DMS 273 (cell line): ENCODE measurements around the gene HAP1.

ENCODE experiments used
- DNase-seq: peaks from one replicate; lab custom pipeline; 2025; ENCODE audit not compliant: unreplicated experiment; lab: John Stamatoyannopoulos, UW

Gene HAP1

DNA sequence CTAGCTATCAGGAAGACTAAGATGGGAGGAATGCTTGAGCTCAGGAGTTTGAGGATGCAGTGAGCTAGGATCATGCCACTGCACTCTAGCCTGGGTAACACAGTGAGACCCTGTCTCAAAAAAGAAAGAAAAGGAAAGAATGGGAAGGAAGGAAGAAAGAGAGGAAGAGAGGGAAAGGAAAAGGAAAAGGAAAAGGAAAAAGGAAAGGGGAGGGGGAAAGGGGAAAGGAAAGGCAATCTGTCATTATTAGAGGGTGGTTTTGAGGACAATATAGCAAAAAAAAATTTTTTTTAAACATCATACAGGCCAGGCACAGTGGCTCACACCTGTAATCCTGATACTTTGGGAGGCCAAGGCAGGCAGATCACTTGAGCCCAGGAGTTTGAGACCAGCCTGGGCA, 31.7 kb upstream of the HAP1 start:
- DNase-seq: no peak

- DNase-seq: no peak
Observed at GRCh38 chr17:41763327-41763726, 28.9 kb upstream of the HAP1 start.

GRCh38 chr17:41762841-41763240, 28.4 kb upstream of the HAP1 start:
- no peak for DNase-seq

- DNase-seq: no peak
Observed at GRCh38 chr17:41762391-41762790, 27.9 kb upstream of the HAP1 start.

DNA sequence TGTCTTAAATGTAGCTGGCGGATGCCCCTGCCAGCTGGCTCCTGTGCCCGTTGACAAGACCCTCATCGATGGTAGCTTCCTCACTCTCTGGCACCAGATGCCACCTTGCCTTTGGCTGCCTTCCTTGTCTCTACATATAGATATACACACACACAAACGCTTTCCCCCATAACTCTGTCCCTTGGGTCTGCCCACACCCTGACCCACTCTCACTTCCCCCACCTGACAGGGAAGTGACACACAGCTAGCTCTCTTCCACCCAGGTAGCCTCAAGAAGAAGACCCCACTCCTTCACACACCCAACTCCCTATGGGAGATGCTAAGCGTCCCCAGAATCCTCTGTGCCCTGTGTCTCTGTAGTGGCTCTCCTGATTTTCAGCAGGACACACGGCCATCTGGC, 26.4 kb upstream of the HAP1 start:
- no peak for DNase-seq

- no peak for DNase-seq
Observed at GRCh38 chr17:41758601-41759000, 24.2 kb upstream of the HAP1 start.

DNA sequence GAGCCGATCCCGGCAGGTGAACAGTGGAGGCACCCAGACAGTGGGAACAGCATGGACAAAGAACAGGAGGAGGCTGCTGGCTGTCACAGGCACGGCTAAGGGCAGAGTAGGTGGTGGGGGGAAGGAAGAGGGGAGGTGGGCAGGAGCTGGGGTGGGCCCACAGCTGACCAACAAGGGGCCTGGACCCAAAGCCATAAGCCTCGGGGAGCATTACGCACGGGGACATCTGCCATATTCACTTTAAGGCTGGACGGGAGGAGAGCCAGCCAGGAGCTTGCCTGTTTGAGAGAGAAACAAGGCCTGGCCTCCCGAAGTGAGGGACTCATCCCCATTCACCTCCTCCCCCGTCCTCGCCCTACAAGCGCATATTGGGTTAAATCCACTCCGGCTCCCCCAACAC, 19.6 kb upstream of the HAP1 start:
- DNase-seq: no peak

DNA sequence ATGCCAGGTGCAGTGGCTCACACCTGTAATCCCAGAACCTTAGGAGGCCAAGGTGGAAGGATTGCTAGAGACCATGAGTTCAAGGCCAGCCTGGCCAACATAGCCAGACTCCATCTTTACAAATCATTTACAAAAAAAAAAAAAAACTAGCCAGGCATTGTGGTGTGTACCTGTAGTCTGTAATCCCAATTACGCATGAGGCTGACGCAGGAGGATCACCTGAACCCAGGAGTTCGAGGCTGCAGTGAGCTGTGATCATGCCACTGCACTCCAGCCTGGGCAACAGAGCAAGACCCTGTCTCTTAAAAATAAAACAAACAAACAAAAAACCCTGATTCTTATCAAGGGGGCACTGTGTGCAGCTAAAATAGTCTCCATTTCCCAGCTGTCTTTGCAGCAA, 16.8 kb upstream of the HAP1 start:
- no peak for DNase-seq

DNA sequence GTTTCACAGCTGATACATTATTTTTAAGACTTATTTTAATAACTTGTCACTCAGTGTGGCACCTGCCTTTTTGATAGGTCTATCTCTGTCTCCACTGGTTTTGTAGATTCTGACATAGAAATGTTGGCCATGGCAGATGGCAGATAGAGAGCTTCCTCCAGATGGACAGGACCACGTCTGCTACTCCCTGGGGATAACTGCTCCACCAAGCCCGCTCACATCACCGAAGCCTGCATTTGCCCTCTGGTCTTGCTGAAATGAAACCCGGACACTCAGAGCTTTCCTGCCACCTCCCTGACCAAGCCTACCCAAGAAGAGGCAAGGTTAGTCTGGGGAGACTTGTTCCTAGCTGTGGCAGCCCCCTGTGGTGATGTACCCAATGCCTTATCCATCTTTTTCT, 16.4 kb upstream of the HAP1 start:
- peak; percentile 70 for DNase-seq

DNA sequence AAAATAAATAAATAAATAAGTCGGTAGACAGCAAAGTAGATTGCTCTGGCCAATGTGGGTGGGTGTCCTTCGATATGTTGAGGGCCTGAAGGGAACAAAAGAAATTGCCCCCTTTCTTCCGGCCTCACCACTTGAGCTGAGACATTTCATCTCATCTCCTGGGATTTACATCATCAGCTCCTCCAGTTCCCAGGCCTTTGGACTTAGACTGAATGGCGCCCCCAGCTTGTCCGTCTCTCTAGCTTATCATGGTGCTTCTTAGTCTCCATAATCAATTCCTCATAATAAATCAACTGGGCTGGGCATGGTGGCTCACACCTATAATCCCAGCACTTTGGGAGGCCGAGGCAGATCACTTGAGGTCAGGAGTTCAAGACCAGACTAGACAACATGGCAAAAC, 13.8 kb upstream of the HAP1 start:
- DNase-seq: no peak

GRCh38 chr17:41741709-41742108, 7.3 kb upstream of the HAP1 start:
- no peak for DNase-seq

DNA sequence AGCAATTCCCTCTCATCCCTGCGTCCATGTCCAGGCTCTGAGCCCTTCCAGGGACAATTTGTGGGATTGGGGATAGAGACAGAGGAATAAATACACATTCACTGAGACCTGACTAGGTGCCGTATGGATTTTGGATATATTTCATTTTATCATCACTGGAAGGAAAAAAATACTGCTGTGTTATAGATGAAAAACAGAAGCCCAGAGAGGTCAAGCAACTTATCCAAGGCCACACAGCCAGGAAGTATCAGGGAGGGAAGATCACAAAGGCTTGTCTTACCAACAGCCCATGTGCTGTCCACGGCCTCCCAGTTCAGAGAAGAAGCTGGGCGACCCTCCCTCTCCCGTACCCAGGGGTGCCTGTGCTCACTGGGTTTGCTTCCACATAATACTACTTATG, 6.1 kb upstream of the HAP1 start:
- DNase-seq: no peak

GRCh38 chr17:41739661-41740352, 5.4 kb upstream of the HAP1 start:
- DNase-seq: no peak

DNA sequence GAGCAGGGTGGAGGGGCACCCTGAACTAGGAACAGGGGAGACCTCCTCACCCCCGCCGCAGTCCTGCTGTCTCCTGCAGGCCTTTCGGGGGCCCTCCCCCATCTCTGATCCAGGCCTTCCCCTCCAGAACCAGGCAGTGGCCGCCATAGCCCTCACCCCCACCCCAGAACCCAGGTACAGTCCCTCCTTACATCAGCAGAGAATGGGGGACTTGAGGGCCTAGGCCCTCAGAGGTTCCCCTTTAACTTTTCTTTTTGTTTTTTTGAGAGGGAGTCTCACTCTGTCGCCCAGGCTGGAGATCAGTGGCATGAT, 4.3 kb upstream of the HAP1 start:
- no peak for DNase-seq

DNA sequence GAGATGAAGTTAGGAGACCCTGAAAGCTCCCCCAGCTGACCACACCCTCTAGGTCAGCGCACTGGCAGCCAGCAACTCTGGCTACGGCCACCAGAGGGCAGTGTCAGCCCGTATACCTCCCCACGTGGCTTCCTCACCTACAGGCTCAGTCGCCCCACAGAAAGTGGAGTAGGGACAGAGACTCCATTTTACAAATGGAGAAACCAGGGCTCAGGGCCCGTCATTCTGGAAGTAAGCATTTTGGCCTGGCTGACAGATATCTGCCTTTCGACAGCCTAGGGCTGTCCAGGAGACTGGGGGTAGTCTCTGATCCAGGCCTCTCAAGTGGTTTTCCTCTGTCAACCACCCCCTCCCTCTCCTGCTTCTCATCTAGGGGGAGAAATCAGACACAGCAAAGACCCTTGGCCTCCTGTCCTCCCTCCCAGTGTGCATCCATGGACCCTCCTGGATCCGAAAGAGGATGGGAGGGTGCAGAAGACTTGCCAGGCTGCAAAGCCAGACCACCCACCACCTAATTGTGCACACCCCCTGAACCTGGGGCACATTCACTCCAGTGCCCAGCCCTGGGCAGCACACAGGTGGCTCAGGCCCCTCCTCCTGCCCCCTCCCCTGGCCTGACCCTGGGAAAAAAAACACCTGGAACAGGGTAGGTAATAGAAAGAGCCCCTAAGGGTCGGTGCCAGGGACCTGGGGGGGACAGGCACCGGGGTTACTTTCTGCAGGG, 3.8 kb upstream of the HAP1 start:
- DNase-seq: peak; percentile 92

DNA sequence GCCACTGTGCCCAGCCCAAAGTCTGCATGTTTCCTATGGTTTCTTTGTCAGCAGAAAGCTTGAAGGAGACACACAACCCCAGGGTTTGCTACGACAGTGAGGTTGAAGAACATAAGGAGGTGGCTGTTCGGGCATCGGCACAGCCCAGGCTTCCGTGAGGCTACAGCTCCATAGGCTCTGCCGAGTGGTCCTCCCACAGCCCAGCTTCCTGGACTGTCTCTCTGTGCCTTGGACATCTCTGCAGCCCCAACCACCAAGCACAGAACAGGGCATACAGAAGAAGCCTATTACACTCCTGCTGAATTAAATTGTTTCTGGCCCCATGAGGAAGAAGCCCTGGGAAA, 3.2 kb upstream of the HAP1 start:
- no peak for DNase-seq

DNA sequence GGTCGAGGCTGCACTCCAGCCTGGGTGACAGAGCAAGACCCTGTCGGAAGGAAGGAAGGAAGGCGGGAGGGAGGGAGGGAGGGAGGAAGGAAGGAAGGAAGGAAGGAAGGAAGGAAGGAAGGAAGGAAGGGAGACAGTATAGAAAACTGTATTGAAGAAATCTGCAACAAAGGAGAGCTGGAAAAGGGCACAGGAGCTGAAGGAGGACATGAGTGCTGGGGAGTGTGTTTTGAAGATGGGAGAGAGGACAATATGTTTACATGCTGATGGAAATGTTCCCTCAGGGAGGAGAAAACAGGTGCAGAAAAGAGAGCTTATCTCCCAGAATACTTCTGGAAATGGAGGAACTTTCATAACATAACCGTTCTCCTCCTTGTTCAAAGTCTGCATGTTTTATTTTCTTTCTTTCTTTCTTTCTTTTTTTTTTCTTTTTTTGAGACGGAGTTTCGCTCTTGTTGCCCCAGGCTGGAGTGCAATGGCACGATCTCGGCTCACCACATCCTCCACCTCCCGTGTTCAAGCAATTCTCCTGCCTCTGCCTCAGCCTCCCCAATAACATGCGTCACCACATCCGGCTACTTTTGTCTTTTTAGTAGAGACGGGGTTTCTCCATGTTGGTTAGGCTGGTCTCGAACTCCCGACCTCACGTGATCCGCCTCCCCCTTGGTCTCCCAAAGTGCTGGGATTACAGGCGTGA, 2.7 kb upstream of the HAP1 start:
- DNase-seq: no peak

- no peak for DNase-seq
Observed at GRCh38 chr17:41735744-41736143, 1.3 kb upstream of the HAP1 start.

DNA sequence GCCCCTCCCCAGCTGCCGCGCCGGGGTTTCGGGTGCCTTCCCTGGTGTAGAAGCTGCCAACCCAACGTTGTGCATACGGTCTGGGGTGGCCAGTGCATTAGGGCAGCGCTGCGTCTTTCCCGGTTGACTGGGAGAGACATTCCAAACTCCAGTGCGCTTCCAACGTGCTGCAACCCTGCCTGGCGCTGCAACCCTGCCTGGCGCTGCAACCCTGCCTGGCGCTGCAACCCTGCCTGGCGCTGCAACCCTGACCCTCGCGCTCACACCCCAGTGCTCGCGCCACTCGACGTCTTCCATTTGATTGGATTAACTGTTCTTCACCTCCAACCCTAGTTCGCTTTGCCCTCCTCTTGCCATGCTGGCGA, 488 bp upstream of the HAP1 start:
- no peak for DNase-seq

DNA sequence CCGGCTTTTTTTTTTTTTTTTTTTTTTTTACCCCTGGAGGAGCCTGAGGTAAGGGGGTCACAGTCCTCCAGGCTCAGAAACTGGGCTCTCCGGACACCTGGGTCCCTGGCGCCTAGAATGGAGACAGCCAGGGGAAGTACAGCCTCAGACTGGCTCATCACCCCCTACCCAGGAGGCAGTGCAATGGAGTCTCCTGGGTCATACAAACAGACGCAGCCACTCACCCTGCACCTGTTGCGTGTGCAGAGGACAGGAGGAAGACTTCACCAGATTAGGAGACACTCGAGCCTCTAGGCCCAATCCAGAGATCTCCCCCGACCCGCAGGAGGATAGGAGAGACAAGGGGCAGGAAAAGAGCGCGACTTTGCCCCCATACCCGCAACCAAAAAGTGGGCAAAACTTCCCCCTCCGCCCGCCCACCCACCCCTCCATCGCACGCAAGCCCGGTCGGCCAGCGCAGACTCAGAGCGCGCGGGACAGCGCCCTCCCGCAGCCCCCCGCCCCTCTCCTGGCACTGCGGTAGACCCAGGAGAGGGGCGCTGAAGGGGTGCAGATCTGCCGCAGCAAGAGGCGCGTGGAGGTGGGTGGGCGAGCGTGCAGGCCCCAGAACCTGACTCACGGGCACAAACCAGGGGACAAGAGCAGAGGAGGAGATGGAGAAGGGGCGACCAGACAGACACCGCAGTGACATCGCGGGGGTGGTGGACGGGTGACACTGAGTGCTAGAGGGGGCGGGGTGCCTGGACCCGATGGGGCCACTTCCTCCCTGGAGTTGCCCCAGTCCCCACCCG, 900 bp downstream of the HAP1 start:
- DNase-seq: no peak

- no peak for DNase-seq
Observed at GRCh38 chr17:41731836-41732235, 2.6 kb downstream of the HAP1 start.

GRCh38 chr17:41730479-41730878, 4.0 kb downstream of the HAP1 start:
- peak; percentile 29 for DNase-seq
